ENCODE data around the gene IL1RAPL1. TPM values are rescaled to one million over a fixed set of nuclear protein-coding genes. Genes with fewer than 3 reads are reported as not detected.

Gene IL1RAPL1
- total RNA-seq, 1 experiment from 2014 or later = not detected

DNA sequence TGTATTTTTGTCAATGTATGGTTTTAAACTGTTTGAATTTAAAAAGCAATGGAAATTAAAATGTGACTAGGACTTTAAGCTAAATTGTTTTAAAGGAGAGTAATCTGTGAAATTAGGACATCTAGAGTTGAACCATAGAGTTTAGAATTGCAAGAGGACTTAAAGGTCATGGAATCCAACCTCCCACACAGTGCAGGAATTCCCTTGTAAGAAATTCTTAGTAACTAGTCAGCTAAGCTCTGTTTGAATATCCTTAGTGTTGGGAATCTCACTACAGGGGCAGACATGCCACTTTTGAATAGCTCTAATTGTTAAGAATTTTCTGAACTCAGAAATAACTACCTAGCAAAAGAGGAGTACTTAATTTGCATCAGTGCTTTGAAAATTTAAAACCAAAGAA lies 292.9 kb downstream of the IL1RAPL1 start:
- Histone ChIP-seq H3K9me2 (replicated peaks; ENCODE audit: insufficient read depth, low read length) (no peaks in the 10 kb centered on the region), H4K20me1 (ENCODE audit: insufficient read depth, low read depth, low read length) (no peaks in the 10 kb centered on the region)

DNA sequence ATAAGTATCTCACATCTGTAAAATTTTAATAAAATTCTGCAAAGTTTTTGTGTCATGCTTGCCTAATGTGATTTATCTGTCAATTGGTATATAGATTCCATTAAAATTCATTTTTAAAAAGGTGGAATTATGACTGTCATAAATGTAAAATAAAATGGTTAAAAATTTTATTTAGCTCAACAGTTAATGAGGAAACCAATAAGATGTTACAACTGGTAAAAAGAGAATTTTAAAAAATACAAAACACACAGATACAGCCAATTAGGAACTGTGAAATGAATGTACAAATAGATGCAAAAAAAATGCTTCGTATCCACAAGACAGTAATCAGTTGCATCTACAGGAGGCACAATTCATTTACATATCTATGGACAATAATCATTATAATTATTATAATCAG lies 297.6 kb downstream of the IL1RAPL1 start:
- H3K9ac ChIP-seq (ENCODE audit: low read length) = no peak overlapping the region
- no peaks in the 10 kb centered on the region for H3K36me3 ChIP-seq (ENCODE audit: insufficient read depth, low read length)
- peaks cover 24% of the 10 kb centered on the region for H3K9me3 ChIP-seq (ENCODE audit: low read length)
- H3K4me1 ChIP-seq (ENCODE audit: low read length) = no peaks in the 10 kb centered on the region
- H3K9me2 ChIP-seq (replicated peaks; ENCODE audit: insufficient read depth, low read length) = no peaks in the 10 kb centered on the region
- no peaks in the 10 kb centered on the region for H3K79me2 ChIP-seq (ENCODE audit: low read length)
- H3K27me3 ChIP-seq (ENCODE audit: low read length) = no peaks in the 10 kb centered on the region
- no peak overlapping the region for H2AFZ ChIP-seq (ENCODE audit: low read length)
- H3K4me2 ChIP-seq (ENCODE audit: low read depth, low read length, poor library complexity, severe bottlenecking) = no peak overlapping the region
- H3K27ac ChIP-seq (ENCODE audit: low read length) = no peak overlapping the region
- no peak for DNase-seq
- H4K20me1 ChIP-seq (ENCODE audit: insufficient read depth, low read depth, low read length) = no peaks in the 10 kb centered on the region
- H3K4me3 ChIP-seq (ENCODE audit: low read length) = no peak overlapping the region

More for the DNA sequence above, 292.9 kb downstream of the IL1RAPL1 start:
- no peak overlapping the region for H3K9ac ChIP-seq (ENCODE audit: low read length)
- H2AFZ ChIP-seq (ENCODE audit: low read length) = no peak overlapping the region
- H3K36me3 ChIP-seq (ENCODE audit: insufficient read depth, low read length) = no peaks in the 10 kb centered on the region
- H3K79me2 ChIP-seq (ENCODE audit: low read length) = no peaks in the 10 kb centered on the region
- peaks cover 44% of the 10 kb centered on the region for H3K9me3 ChIP-seq (ENCODE audit: low read length)
- no peak overlapping the region for H3K4me2 ChIP-seq (ENCODE audit: low read depth, low read length, poor library complexity, severe bottlenecking)
- H3K4me1 ChIP-seq (ENCODE audit: low read length) = no peaks in the 10 kb centered on the region
- H3K27me3 ChIP-seq (ENCODE audit: low read length) = no peaks in the 10 kb centered on the region
- no peak overlapping the region for H3K4me3 ChIP-seq (ENCODE audit: low read length)
- H3K27ac ChIP-seq (ENCODE audit: low read length) = no peak overlapping the region
- no peak for DNase-seq

DNA sequence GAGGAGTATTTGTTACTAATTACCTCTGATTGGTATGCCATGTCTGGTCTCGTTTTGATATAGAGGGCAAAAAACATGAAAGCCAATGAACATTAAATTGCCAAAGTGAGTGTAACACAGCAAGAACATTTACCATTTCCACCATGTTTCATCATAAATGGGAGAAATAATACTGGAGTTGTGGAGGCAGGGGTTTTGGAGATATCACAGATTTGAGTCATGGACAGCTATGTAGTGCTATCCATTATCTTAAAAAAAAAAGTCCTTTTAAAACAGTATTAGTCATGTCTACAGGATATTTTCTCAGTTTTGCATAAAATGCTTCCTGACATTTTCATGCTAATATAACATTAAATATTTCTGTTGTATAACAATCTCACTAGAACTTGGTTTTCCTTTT lies 301.2 kb downstream of the IL1RAPL1 start:
- DNase-seq = no peak
- Histone ChIP-seq H3K4me2 (ENCODE audit: low read depth, low read length, poor library complexity, severe bottlenecking) (no peak overlapping the region), H4K20me1 (ENCODE audit: insufficient read depth, low read depth, low read length) (no peaks in the 10 kb centered on the region), H3K4me1 (ENCODE audit: low read length) (no peaks in the 10 kb centered on the region), H3K27ac (ENCODE audit: low read length) (no peak overlapping the region), H3K4me3 (ENCODE audit: low read length) (no peak overlapping the region), H3K9me3 (ENCODE audit: low read length) (peaks cover 21% of the 10 kb centered on the region), H3K27me3 (ENCODE audit: low read length) (no peaks in the 10 kb centered on the region), H3K9ac (ENCODE audit: low read length) (no peak overlapping the region), H3K9me2 (replicated peaks; ENCODE audit: insufficient read depth, low read length) (no peaks in the 10 kb centered on the region), H3K79me2 (ENCODE audit: low read length) (no peaks in the 10 kb centered on the region), H2AFZ (ENCODE audit: low read length) (no peak overlapping the region), H3K36me3 (ENCODE audit: insufficient read depth, low read length) (no peaks in the 10 kb centered on the region)

GRCh38 chrX:28889591-28890090 lies 302.4 kb downstream of the IL1RAPL1 start:
- Histone ChIP-seq H4K20me1 (ENCODE audit: insufficient read depth, low read depth, low read length) (no peaks in the 10 kb centered on the region), H3K4me3 (ENCODE audit: low read length) (no peak overlapping the region), H3K27me3 (ENCODE audit: low read length) (no peaks in the 10 kb centered on the region), H2AFZ (ENCODE audit: low read length) (no peak overlapping the region), H3K9me3 (ENCODE audit: low read length) (peaks cover 21% of the 10 kb centered on the region), H3K36me3 (ENCODE audit: insufficient read depth, low read length) (no peaks in the 10 kb centered on the region), H3K9me2 (replicated peaks; ENCODE audit: insufficient read depth, low read length) (no peaks in the 10 kb centered on the region), H3K27ac (ENCODE audit: low read length) (no peak overlapping the region), H3K79me2 (ENCODE audit: low read length) (no peaks in the 10 kb centered on the region), H3K4me2 (ENCODE audit: low read depth, low read length, poor library complexity, severe bottlenecking) (no peak overlapping the region), H3K4me1 (ENCODE audit: low read length) (no peaks in the 10 kb centered on the region), H3K9ac (ENCODE audit: low read length) (no peak overlapping the region)
- DNase-seq = no peak

- Histone ChIP-seq H3K9me3 (ENCODE audit: low read length) (peaks cover 11% of the 10 kb centered on the region; the same call in 1 of the 2 replicates), H3K4me3 (ENCODE audit: low read length) (no peak overlapping the region), H2AFZ (ENCODE audit: low read length) (no peak overlapping the region), H3K27me3 (ENCODE audit: low read length) (no peaks in the 10 kb centered on the region), H3K36me3 (ENCODE audit: insufficient read depth, low read length) (no peaks in the 10 kb centered on the region), H4K20me1 (ENCODE audit: insufficient read depth, low read depth, low read length) (no peaks in the 10 kb centered on the region), H3K4me1 (ENCODE audit: low read length) (no peaks in the 10 kb centered on the region), H3K9me2 (replicated peaks; ENCODE audit: insufficient read depth, low read length) (no peaks in the 10 kb centered on the region), H3K79me2 (ENCODE audit: low read length) (no peaks in the 10 kb centered on the region), H3K4me2 (ENCODE audit: low read depth, low read length, poor library complexity, severe bottlenecking) (no peak overlapping the region), H3K9ac (ENCODE audit: low read length) (no peak overlapping the region), H3K27ac (ENCODE audit: low read length) (no peak overlapping the region)
- no peak for DNase-seq
These were observed 314.4 kb downstream of the IL1RAPL1 start for GRCh38 chrX:28901637-28902036.

DNA sequence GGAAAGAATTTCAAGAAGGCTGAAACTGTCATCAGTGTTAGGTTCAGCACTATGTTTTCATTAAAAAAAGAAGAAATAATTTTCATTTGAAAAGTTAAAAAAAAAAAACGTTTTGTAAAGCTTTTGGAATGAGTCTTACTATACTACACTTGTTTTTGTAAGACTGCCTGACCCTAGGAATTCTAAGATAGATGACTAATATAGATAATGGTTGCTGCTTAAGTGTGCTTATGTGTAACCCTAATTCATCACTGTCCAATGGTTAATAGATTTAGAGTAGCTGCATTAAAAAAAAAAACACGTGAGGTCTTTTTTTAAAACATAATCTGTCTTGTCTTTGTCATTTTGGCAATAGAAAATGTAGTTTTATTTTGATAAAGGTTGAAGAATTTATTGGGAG lies 323.2 kb downstream of the IL1RAPL1 start:
- DNase-seq = no peak
- Histone ChIP-seq H3K27me3 (ENCODE audit: low read length) (no peaks in the 10 kb centered on the region), H3K4me1 (ENCODE audit: low read length) (no peaks in the 10 kb centered on the region), H3K9me2 (replicated peaks; ENCODE audit: insufficient read depth, low read length) (no peaks in the 10 kb centered on the region), H4K20me1 (ENCODE audit: insufficient read depth, low read depth, low read length) (no peaks in the 10 kb centered on the region), H3K4me3 (ENCODE audit: low read length) (no peak overlapping the region), H3K4me2 (ENCODE audit: low read depth, low read length, poor library complexity, severe bottlenecking) (no peak overlapping the region), H3K79me2 (ENCODE audit: low read length) (no peaks in the 10 kb centered on the region), H2AFZ (ENCODE audit: low read length) (no peak overlapping the region), H3K9ac (ENCODE audit: low read length) (no peak overlapping the region), H3K36me3 (ENCODE audit: insufficient read depth, low read length) (no peaks in the 10 kb centered on the region), H3K9me3 (ENCODE audit: low read length) (peaks cover 29% of the 10 kb centered on the region), H3K27ac (ENCODE audit: low read length) (no peak overlapping the region)

DNA sequence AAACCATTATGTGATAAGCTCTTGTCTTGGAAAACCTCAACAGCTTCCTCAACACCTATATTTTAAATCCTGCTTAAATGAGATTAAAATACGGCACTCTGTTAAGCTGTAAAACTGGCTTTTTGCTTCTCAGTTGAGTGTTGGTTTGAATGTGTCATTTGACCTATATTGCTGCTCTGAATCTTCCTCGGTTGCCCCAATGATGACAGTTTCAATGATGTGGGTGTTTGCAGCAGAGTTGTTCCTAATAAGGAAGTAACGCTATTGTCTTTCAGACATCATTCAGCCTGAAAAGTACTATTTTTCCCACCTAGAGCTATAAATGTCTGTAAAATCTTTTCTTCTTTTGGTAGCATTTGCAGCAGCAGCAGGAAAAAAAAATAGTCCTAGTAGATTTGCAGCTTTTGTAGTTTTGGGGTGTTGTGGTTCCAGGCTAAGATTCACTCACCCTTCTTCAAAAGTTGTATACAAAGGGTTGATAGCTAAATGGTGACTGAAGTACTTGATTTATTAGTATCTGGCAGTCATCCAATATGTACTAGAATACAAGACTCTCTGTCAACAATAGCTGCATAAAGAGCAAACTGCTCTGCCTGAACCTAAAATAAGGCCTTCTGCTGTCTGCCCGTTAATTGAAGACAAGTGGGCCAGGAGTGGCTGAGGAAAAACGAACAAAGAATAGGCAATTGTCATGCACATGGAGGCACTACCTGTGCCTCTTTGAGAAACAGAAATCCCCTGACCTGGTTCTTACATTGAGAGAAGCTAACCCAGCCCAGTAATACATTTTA lies 333.1 kb downstream of the IL1RAPL1 start:
- DNase-seq = no peak

DNA sequence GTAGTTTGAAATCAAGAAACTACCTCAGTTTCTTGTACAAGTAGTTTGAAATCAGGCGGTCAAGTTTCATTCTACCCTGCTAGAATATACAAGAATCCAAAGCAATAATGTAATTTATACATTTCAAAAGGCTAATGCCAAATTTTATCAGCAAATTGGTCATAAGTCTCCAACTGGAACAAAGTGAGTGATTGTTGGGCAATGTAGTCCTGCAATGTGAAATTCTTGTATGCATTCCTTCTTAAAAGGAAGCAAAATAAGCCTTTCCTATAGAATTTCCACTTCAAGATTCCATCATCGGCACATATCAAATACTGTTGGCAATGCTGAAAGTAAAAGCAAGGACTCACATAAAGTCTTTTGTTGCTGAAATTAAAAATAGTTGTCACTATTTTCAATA lies 334.9 kb downstream of the IL1RAPL1 start:
- no peak overlapping the region for H3K9ac ChIP-seq (ENCODE audit: low read length)
- no peak overlapping the region for H2AFZ ChIP-seq (ENCODE audit: low read length)
- H3K4me2 ChIP-seq (ENCODE audit: low read depth, low read length, poor library complexity, severe bottlenecking) = no peak overlapping the region
- no peaks in the 10 kb centered on the region for H3K9me2 ChIP-seq (replicated peaks; ENCODE audit: insufficient read depth, low read length)
- no peaks in the 10 kb centered on the region for H3K27me3 ChIP-seq (ENCODE audit: low read length)
- H3K4me1 ChIP-seq (ENCODE audit: low read length) = no peaks in the 10 kb centered on the region
- no peaks in the 10 kb centered on the region for H3K79me2 ChIP-seq (ENCODE audit: low read length)
- H3K9me3 ChIP-seq (ENCODE audit: low read length) = peaks cover 8% of the 10 kb centered on the region; the same call in 1 of the 2 replicates
- no peak overlapping the region for H3K27ac ChIP-seq (ENCODE audit: low read length)
- no peaks in the 10 kb centered on the region for H4K20me1 ChIP-seq (ENCODE audit: insufficient read depth, low read depth, low read length)
- no peak for DNase-seq
- H3K36me3 ChIP-seq (ENCODE audit: insufficient read depth, low read length) = no peaks in the 10 kb centered on the region
- no peak overlapping the region for H3K4me3 ChIP-seq (ENCODE audit: low read length)

More for the DNA sequence above, 333.1 kb downstream of the IL1RAPL1 start:
- Histone ChIP-seq H3K9me3 (ENCODE audit: low read length) (peaks cover 7% of the 10 kb centered on the region; the same call in 1 of the 2 replicates), H3K9ac (ENCODE audit: low read length) (no peak overlapping the region), H2AFZ (ENCODE audit: low read length) (no peak overlapping the region), H3K79me2 (ENCODE audit: low read length) (no peaks in the 10 kb centered on the region), H3K4me2 (ENCODE audit: low read depth, low read length, poor library complexity, severe bottlenecking) (no peak overlapping the region), H3K27me3 (ENCODE audit: low read length) (no peaks in the 10 kb centered on the region), H3K4me1 (ENCODE audit: low read length) (no peaks in the 10 kb centered on the region), H3K36me3 (ENCODE audit: insufficient read depth, low read length) (no peaks in the 10 kb centered on the region), H3K9me2 (replicated peaks; ENCODE audit: insufficient read depth, low read length) (no peaks in the 10 kb centered on the region), H3K27ac (ENCODE audit: low read length) (no peak overlapping the region), H4K20me1 (ENCODE audit: insufficient read depth, low read depth, low read length) (no peaks in the 10 kb centered on the region), H3K4me3 (ENCODE audit: low read length) (no peak overlapping the region)

Measured in Karpas-422 (cell line).